ENCODE measurements around the gene KLHL14.

GRCh38 chr18:32770666-32771168 lies 2.1 kb downstream of the KLHL14 start:
- TF ChIP-seq CTCF (IDR thresholded peaks at IDR 0.05) (no peak), POLR2AphosphoS5 (IDR thresholded peaks at IDR 0.05) (no peak), EP300 (IDR thresholded peaks at IDR 0.05) (no peak), POLR2A (IDR thresholded peaks at IDR 0.05) (no peak)
